ENCODE results near the gene SLC19A1.

- TF ChIP-seq CTCF (IDR thresholded peaks at IDR 0.05; ENCODE audit: low read length) = no peak
- TF ChIP-seq EZH2 (optimal IDR thresholded peaks at IDR 0.05; ENCODE audit: low read depth, low read length) = no peak
- no peak for TF ChIP-seq EZH2phosphoT487 (IDR thresholded peaks at IDR 0.05; ENCODE audit: low read length)
Measured at GRCh38 chr21:45506836-45507522, 35.3 kb downstream of the SLC19A1 start.

Measured in MM.1S (cell line).